VCaP (cell line): ENCODE results near the gene MIEF1.

Source experiments
- H3K27ac ChIP-seq: fragments of 450-650 bp; 2 replicates; pipeline ENCODE4 v1.5.1; 2017
- TF ChIP-seq, protein P1 (sequence below): fragments of 450-650 bp; conservative IDR thresholded peaks from 2 replicates; pipeline ENCODE4 v1.5.1; 2017; ENCODE audit warnings: mild to moderate bottlenecking, moderate library complexity

MIEF1 gene

GRCh38 chr22:39471381-39472141, 30.5 kb upstream of the MIEF1 start:
- TF ChIP-seq, protein P1, sequence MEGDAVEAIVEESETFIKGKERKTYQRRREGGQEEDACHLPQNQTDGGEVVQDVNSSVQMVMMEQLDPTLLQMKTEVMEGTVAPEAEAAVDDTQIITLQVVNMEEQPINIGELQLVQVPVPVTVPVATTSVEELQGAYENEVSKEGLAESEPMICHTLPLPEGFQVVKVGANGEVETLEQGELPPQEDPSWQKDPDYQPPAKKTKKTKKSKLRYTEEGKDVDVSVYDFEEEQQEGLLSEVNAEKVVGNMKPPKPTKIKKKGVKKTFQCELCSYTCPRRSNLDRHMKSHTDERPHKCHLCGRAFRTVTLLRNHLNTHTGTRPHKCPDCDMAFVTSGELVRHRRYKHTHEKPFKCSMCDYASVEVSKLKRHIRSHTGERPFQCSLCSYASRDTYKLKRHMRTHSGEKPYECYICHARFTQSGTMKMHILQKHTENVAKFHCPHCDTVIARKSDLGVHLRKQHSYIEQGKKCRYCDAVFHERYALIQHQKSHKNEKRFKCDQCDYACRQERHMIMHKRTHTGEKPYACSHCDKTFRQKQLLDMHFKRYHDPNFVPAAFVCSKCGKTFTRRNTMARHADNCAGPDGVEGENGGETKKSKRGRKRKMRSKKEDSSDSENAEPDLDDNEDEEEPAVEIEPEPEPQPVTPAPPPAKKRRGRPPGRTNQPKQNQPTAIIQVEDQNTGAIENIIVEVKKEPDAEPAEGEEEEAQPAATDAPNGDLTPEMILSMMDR = no peak
- H3K27ac ChIP-seq = peak overlapping the region; percentile 59; the same call in 1 of the 2 replicates

GRCh38 chr22:39472570-39473556, 29.2 kb upstream of the MIEF1 start:
- no peak overlapping the region for H3K27ac ChIP-seq
- TF ChIP-seq, protein P1 = no peak

- H3K27ac ChIP-seq = peak overlapping the region; percentile 27; the same call in 1 of the 2 replicates
- TF ChIP-seq, protein P1 = no peak
Observed at GRCh38 chr22:39473851-39474250, 28.2 kb upstream of the MIEF1 start.

DNA sequence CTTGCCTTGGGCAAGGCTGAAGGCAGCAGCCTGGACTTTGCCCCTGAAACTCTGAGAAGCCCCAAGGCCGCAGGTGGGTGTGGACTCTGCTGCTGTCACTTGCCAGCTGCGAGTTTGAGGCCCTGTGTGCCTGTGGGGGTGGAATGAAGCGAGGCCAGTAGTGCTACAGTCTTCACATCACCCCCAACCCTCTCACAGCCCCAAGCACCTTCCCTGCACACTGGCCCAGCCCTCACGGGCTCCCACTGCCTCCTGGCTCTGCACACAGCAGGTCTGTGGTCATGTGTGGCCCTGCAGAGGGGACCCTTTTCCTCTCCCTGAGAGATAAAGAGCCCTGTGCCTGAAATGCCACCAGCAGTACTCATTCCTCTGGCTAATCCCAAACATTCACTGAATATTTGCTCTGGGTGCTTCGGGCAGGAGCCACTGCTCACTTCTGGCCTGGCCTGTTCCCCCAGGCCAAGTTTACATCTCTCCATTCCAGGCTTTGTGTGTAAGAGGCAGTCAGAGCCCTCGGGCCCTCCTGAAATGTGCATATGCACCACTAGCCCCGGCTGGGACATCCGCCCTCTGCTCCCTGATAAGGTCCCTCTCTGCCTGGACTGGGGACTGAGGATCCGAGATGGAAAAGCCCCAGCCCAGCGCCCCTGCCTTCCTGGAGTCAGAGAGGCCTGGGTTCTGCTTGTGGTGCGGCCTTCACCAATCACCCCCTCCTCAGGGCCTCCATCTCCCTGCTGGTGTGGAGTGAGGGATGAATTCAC, 27.6 kb upstream of the MIEF1 start:
- H3K27ac ChIP-seq = peak overlapping the region; percentile 27

GRCh38 chr22:39475337-39475736, 26.8 kb upstream of the MIEF1 start:
- TF ChIP-seq, protein P1 = no peak
- H3K27ac ChIP-seq = no peak overlapping the region

More for the DNA sequence above, 27.6 kb upstream of the MIEF1 start:
- TF ChIP-seq, protein P1 = no peak

DNA sequence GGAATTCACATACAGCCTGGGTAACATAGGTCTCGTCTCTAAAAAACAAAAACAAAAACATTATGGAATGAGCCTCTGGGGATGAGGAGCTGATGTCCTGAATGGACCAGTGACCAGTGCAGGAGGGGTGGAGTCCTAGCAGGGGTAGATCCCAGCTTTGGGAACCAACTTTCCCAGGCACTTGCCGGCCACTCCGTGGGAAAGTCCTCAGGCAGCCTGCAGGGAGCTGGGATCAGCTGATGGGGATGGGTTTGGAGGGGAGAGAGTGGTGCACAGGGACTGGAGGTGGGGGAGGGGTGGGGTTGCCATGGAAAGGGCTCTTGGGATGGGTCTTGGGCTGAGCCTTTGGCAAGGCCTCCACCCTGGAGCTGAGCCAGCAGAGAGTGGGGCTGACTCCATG, 26.2 kb upstream of the MIEF1 start:
- no peak overlapping the region for H3K27ac ChIP-seq
- TF ChIP-seq, protein P1 = no peak
